Ramos (cell line): Measurements from ENCODE around the gene DESI1.
"Not testable (repeated sequence)": the region's sequence is repeated elsewhere in the genome, so short reads cannot be mapped to it uniquely, and the experiment has no call there.

Source experiments
- in situ Hi-C: fragments of 300-500 bp; cut with MboI; formaldehyde crosslinking; loops from one replicate; pipeline ENCODE4 v1.14.3; 2022; ENCODE audit warnings: low sequenced_read_pairs; ENCODE audit not compliant: unreplicated experiment

DESI1 gene

DNA sequence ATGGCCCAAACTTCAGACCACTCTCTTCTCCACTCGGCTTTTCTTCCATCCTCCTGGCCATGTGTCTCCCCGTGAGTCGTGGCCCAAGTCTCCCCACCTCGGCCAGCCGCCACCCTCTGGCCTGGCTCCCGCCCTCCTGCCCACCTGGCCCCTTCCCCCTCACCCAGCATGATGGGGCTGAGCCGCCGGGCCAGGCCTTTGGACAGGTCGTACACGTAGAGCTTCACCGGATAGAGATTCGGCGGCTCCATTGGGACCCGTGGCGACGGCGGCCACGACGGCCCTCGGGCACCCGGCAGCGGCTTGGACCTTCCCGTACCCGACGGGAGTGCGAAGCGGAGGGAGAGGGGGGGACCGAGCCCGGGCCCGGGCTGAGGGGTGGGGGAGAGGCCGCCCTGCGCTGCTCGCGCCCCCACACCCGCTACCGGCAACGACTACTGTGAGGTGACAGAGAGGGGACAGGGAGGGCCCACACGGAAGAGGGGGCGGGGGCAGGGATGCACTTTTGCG is at the start of gene DESI1:
Gene DESI1, minus strand, starts transcription at position 455 of the 510 bp plus-strand sequence. Its CDS starts 204 bp downstream, at position 251.
- in situ Hi-C loops: no loop called here

- in situ Hi-C loops: no loop called here
Measured at GRCh38 chr22:41668971-41669911, 48.4 kb upstream of the DESI1 start.

GRCh38 chr22:41664951-41665350 is 44.1 kb upstream of the DESI1 start:
- in situ Hi-C loops: no loop called here

DNA sequence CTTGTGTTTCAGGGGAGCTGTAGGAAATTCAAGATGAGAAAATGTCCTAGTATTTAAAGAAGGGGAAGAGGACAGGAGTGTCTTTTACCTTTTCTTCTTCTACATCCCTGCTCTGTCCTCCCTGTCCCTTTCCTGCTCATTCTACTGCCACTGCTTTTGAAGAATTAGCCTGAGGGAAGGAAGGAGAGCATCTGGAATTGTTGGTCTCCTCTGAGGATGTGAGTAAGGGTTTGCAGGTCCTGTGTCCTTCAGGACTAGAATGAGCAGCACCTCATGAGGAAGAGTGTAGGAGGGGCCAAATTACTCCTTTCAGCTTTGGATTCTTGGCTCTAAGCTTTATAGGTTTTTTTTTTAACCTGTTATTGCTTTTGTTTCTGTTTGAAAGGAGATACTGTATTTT is 43.6 kb upstream of the DESI1 start:
- in situ Hi-C loops: no loop called here

DNA sequence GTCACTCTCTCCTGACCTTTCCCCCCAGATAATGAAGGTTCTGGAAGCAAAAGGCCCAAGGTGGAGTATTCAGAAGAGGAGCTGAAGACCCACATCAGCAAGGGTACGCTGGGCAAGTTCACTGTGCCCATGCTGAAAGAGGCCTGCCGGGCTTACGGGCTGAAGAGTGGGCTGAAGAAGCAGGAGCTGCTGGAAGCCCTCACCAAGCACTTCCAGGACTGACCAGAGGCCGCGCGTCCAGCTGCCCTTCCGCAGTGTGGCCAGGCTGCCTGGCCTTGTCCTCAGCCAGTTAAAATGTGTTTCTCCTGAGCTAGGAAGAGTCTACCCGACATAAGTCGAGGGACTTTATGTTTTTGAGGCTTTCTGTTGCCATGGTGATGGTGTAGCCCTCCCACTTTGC is 42.8 kb upstream of the DESI1 start:
- in situ Hi-C loops: not testable (repeated sequence)

DNA sequence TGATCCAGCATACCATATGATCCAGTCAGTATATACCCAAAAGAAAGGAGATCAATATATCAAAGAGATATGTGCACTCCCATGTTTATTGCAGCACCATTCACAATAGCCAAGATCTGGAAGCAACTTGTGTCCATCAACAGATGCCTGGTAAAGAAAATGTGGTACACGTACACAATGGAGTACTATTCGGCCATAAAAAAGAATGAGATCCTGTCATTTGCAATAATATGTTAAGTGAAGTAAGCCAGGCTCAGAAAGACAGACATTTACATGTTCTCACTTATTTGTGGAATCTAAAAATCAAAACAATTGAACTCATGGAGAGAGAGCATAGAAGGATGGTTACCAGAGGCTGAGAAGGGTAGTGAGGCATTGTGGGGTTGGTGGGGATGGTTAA is 40.9 kb upstream of the DESI1 start:
- in situ Hi-C loops: no loop called here

DNA sequence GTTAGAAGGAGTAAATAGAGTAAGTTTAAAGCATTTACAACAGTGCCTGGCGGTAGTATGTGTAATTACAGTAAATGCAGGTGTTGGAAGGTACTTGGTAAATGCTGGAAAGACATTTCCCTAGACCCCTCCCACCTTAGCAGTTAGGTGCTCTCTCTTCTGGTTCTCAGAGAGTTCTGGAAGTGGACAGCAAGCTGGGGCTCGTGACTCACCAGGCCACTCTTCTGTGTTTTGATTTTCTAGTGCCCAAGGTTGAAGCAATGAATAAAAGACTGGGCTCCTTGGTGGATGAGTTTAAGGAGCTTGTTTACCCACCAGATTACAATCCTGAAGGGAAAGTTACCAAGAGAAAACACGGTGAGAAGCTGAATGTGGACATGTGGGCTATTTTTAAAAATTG is 40.2 kb upstream of the DESI1 start:
- in situ Hi-C loops: no loop called here

- in situ Hi-C loops: no loop called here
Measured at GRCh38 chr22:41660416-41660815, 39.6 kb upstream of the DESI1 start.

GRCh38 chr22:41659941-41660340 is 39.1 kb upstream of the DESI1 start:
- in situ Hi-C loops: no loop called here

GRCh38 chr22:41658869-41659268 is 38.0 kb upstream of the DESI1 start:
- in situ Hi-C loops: no loop called here

GRCh38 chr22:41657709-41658108 is 36.9 kb upstream of the DESI1 start:
- in situ Hi-C loops: no loop called here

GRCh38 chr22:41656556-41656955 is 35.7 kb upstream of the DESI1 start:
- in situ Hi-C loops: no loop called here

- in situ Hi-C loops: no loop called here
Measured at GRCh38 chr22:41654322-41654721, 33.5 kb upstream of the DESI1 start.

DNA sequence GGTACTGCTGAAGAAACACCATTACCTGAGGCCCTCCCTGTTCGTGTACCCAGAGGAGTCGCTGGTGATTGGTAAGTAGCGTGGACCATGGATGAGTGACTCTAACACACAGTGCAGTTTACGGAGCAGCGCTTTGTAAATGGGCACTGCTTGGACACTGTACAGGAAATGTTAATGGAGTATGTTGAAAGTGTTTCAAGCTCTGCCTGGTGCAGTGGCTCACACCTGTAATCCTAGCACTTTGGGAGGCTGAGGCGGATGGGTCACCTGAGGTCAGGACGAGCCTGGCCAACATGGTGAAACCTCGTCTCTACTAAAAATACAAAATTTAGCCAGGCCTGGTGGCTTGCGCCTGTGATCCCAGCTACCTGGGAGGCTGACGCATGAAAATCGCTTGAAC is 30.0 kb upstream of the DESI1 start:
- in situ Hi-C loops: no loop called here

DNA sequence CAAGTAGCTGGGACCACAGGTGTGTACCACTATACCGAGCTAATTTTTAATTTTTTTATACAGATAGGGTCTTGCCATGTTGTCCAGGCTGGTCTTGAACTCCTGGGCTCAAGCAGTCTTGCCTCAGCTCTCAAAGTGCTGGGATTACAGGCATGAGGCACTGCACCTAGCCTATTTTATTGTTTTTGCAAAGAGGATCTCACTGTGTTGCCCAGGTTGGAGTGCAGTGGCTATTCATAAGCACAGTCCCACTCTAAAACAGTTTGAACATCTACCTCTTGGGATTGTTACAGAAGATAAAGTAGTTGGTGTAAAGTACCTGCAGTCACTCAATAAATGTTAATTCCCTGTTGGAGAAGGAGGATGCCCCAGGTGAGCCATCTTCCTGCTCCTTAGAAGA is 29.4 kb upstream of the DESI1 start:
- in situ Hi-C loops: no loop called here

DNA sequence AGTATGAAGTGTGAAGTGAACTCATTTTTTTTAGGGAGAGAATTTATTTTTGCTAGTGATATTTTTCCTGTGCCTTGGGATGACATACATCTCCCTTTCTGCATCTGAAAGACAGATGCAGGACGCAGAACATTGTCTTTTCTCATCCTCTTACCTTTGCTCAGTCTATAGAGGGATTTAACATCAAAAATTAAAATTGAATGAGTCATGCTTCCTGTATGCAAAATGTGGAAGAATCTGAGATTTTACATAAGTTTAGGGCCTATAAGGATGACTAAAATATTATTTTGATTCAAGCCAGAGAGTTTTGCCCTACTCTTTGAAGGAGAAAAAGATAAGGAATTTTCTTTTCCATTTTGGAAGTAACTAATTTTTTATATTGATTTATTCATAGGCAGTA is 27.6 kb upstream of the DESI1 start:
- in situ Hi-C loops: no loop called here

DNA sequence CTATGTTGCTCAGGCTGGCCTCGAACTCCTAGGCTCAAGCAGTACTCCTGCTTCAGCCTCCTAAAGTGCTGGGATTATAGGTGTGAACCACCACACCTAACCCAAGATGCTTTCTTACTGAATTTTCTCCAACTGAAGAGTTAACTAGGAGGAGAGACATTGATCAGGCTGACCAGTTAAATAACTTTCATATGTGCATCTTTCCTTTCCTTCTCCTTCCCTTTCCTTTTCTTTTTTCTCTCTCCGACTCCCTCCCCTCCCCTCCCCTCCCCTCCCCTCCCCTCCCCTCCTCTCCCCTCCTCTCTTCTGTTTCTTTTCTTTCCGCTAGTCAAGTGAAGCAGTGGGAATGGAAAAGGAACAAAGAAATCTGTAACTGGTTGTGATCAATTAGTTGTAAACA is 26.9 kb upstream of the DESI1 start:
- in situ Hi-C loops: no loop called here

- in situ Hi-C loops: no loop called here
Measured at GRCh38 chr22:41642331-41643110, 21.7 kb upstream of the DESI1 start.

DNA sequence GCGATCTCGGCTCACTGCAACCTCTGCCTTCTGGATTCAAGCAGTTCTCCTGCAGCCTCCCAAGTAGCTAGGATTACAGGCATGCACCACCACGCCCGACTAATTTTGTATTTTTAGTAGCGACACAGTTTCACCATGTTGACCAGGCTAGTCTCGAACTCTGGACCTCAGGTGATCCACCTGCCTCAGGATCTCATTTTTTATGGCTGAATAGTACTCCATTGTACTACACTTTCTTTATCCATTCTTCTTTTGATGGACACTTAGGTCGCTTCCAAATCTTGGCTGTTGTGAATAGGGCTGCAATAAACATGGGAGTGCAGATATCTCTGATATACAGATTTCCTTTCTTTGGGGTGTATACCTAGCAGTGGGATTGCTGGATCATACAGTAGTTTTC is 21.0 kb upstream of the DESI1 start:
- in situ Hi-C loops: no loop called here

DNA sequence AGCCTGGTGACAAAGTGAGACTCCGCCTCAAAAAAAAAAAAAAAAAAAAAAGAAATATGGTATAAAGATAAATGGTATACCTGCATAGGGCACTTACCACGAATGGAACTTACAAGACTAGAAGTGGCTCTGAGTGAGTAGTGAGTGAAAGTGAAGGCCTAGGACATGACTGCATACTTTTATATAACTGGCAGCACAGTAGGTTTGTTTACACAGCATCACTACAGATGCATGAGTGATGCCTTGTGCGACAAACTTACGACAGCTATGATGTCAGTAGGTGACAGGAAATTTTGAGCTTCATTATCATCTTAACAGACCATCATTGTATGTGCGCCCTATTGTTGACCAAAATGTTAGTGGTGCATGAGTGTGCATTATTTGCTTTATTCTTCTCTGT is 17.9 kb upstream of the DESI1 start:
- in situ Hi-C loops: no loop called here

GRCh38 chr22:41638124-41638523 is 17.3 kb upstream of the DESI1 start:
- in situ Hi-C loops: no loop called here
